Measurements from ENCODE around the gene CRISP2. TPM values are rescaled to one million over a fixed set of nuclear protein-coding genes. Genes with fewer than 3 reads are reported as not detected.
"Not testable (repeated sequence)": the region's sequence is repeated elsewhere in the genome, so short reads cannot be mapped to it uniquely, and the experiment has no call there.

Gene CRISP2
- total RNA-seq, 1 donor from 2014 or later: 0.06 TPM

- DNase-seq (ENCODE audit: low read depth): no peak
- TF ChIP-seq CTCF (conservative IDR thresholded peaks at IDR 0.05; ENCODE audit: low read depth, low read length): no peak
- no peak overlapping the region for H3K4me3 ChIP-seq (ENCODE audit: low read depth, low read length)
Observed at GRCh38 chr6:49730251-49730650, 16.9 kb upstream of the CRISP2 start.

GRCh38 chr6:49723917-49724316 lies 10.6 kb upstream of the CRISP2 start:
- not testable (repeated sequence) for H3K4me3 ChIP-seq (ENCODE audit: low read depth, low read length); DNase-seq (ENCODE audit: low read depth)

GRCh38 chr6:49721297-49721696 lies 8.0 kb upstream of the CRISP2 start:
- TF ChIP-seq CTCF (conservative IDR thresholded peaks at IDR 0.05; ENCODE audit: low read depth, low read length): no peak
- no peak overlapping the region for H3K4me3 ChIP-seq (ENCODE audit: low read depth, low read length)
- DNase-seq (ENCODE audit: low read depth): no peak

GRCh38 chr6:49720372-49720771 lies 7.0 kb upstream of the CRISP2 start:
- no peak for DNase-seq (ENCODE audit: low read depth)
- H3K4me3 ChIP-seq (ENCODE audit: low read depth, low read length): no peak overlapping the region
- no peak for TF ChIP-seq CTCF (conservative IDR thresholded peaks at IDR 0.05; ENCODE audit: low read depth, low read length)

GRCh38 chr6:49698478-49698877 lies 14.9 kb downstream of the CRISP2 start:
- no peak overlapping the region for H3K4me3 ChIP-seq (ENCODE audit: low read depth, low read length)
- TF ChIP-seq CTCF (conservative IDR thresholded peaks at IDR 0.05; ENCODE audit: low read depth, low read length): no peak
- DNase-seq (ENCODE audit: low read depth): no peak

- DNase-seq (ENCODE audit: low read depth): no peak
- TF ChIP-seq CTCF (conservative IDR thresholded peaks at IDR 0.05; ENCODE audit: low read depth, low read length): no peak
- no peak overlapping the region for H3K4me3 ChIP-seq (ENCODE audit: low read depth, low read length)
Observed at GRCh38 chr6:49693512-49693911, 19.8 kb downstream of the CRISP2 start.

GRCh38 chr6:49692534-49692933 lies 20.8 kb downstream of the CRISP2 start:
- H3K4me3 ChIP-seq (ENCODE audit: low read depth, low read length): no peak overlapping the region
- TF ChIP-seq CTCF (conservative IDR thresholded peaks at IDR 0.05; ENCODE audit: low read depth, low read length): no peak
- no peak for DNase-seq (ENCODE audit: low read depth)
